Activated naive CD4-positive, alpha-beta T cell treated with anti-CD3 and anti-CD28 coated beads, Interleukin-2, amount 50 U/mL, for 24 hours (primary cell): ENCODE results near the gene MKNK1.

Source experiments
- H3K27ac Mint-ChIP-seq: one replicate; pipeline ENCODE4 v1.8.0; 2021; ENCODE audit warnings: mild to moderate bottlenecking, mixed read lengths
- H3K27me3 Mint-ChIP-seq: one replicate; pipeline ENCODE4 v1.8.0; 2021; ENCODE audit warnings: mixed read lengths
- H3K36me3 Mint-ChIP-seq: one replicate; pipeline ENCODE4 v1.8.0; 2021; ENCODE audit warnings: mixed read lengths
- H3K4me1 Mint-ChIP-seq: one replicate; pipeline ENCODE4 v1.8.0; 2021; ENCODE audit warnings: mixed read lengths
- H3K4me3 Mint-ChIP-seq: one replicate; pipeline ENCODE4 v1.8.0; 2021; ENCODE audit warnings: mild to moderate bottlenecking, mixed read lengths
- H3K9me3 Mint-ChIP-seq: one replicate; pipeline ENCODE4 v1.8.0; 2021; ENCODE audit warnings: mixed read lengths

The MKNK1 gene

GRCh38 chr1:46587069-46587468, 17.0 kb downstream of the MKNK1 start:
- Mint-ChIP-seq H3K4me3 (no peak overlapping the region), H3K27me3 (no peaks in the 10 kb centered on the region)

GRCh38 chr1:46585312-46585938, 18.6 kb downstream of the MKNK1 start:
- peaks cover 17% of the 10 kb centered on the region for H3K4me1 Mint-ChIP-seq
- H3K9me3 Mint-ChIP-seq, result no peaks in the 10 kb centered on the region
- H3K36me3 Mint-ChIP-seq, result peaks cover 13% of the 10 kb centered on the region
- no peak overlapping the region for H3K4me3 Mint-ChIP-seq
- no peaks in the 10 kb centered on the region for H3K27me3 Mint-ChIP-seq
- H3K27ac Mint-ChIP-seq, result no peak overlapping the region

More at GRCh38 chr1:46587069-46587468, 17.0 kb downstream of the MKNK1 start:
- peaks cover 18% of the 10 kb centered on the region for H3K36me3 Mint-ChIP-seq
- H3K27ac Mint-ChIP-seq, result no peak overlapping the region
- H3K9me3 Mint-ChIP-seq, result no peaks in the 10 kb centered on the region
- H3K4me1 Mint-ChIP-seq, result peaks cover 2% of the 10 kb centered on the region

GRCh38 chr1:46583494-46583893, 20.6 kb downstream of the MKNK1 start:
- Mint-ChIP-seq H3K36me3 (peaks cover 3% of the 10 kb centered on the region), H3K27me3 (no peaks in the 10 kb centered on the region), H3K9me3 (no peaks in the 10 kb centered on the region), H3K4me1 (peaks cover 17% of the 10 kb centered on the region), H3K27ac (no peak overlapping the region), H3K4me3 (no peak overlapping the region)

- no peak overlapping the region for H3K27ac Mint-ChIP-seq
- no peaks in the 10 kb centered on the region for H3K9me3 Mint-ChIP-seq
- H3K4me3 Mint-ChIP-seq, result no peak overlapping the region
- peaks cover 5% of the 10 kb centered on the region for H3K36me3 Mint-ChIP-seq
- H3K4me1 Mint-ChIP-seq, result peaks cover 17% of the 10 kb centered on the region
- H3K27me3 Mint-ChIP-seq, result no peaks in the 10 kb centered on the region
These were observed 21.1 kb downstream of the MKNK1 start for GRCh38 chr1:46582972-46583371.

- peaks cover 17% of the 10 kb centered on the region for H3K4me1 Mint-ChIP-seq
- no peak overlapping the region for H3K4me3 Mint-ChIP-seq
- H3K36me3 Mint-ChIP-seq, result peaks cover 5% of the 10 kb centered on the region
- H3K9me3 Mint-ChIP-seq, result no peaks in the 10 kb centered on the region
- H3K27ac Mint-ChIP-seq, result peak overlapping the region; percentile 52
- no peaks in the 10 kb centered on the region for H3K27me3 Mint-ChIP-seq
These were observed 22.2 kb downstream of the MKNK1 start for GRCh38 chr1:46581681-46582455.

- Mint-ChIP-seq H3K36me3 (peaks cover 5% of the 10 kb centered on the region), H3K4me3 (no peak overlapping the region), H3K27me3 (no peaks in the 10 kb centered on the region)
These were observed 23.7 kb downstream of the MKNK1 start for GRCh38 chr1:46580140-46580903.

GRCh38 chr1:46577671-46578070, 26.4 kb downstream of the MKNK1 start:
- Mint-ChIP-seq H3K36me3 (peaks cover 6% of the 10 kb centered on the region), H3K27me3 (no peaks in the 10 kb centered on the region), H3K4me1 (peaks cover 17% of the 10 kb centered on the region), H3K9me3 (no peaks in the 10 kb centered on the region), H3K4me3 (no peak overlapping the region), H3K27ac (no peak overlapping the region)

More at GRCh38 chr1:46580140-46580903, 23.7 kb downstream of the MKNK1 start:
- peaks cover 17% of the 10 kb centered on the region for H3K4me1 Mint-ChIP-seq
- no peak overlapping the region for H3K27ac Mint-ChIP-seq
- H3K9me3 Mint-ChIP-seq, result no peaks in the 10 kb centered on the region

- Mint-ChIP-seq H3K9me3 (no peaks in the 10 kb centered on the region), H3K27me3 (no peaks in the 10 kb centered on the region), H3K4me1 (peaks cover 11% of the 10 kb centered on the region), H3K4me3 (no peak overlapping the region), H3K36me3 (peaks cover 6% of the 10 kb centered on the region), H3K27ac (no peak overlapping the region)
These were observed 27.5 kb downstream of the MKNK1 start for GRCh38 chr1:46576596-46576995.

- no peak overlapping the region for H3K27ac Mint-ChIP-seq
- peaks cover 6% of the 10 kb centered on the region for H3K36me3 Mint-ChIP-seq
- peaks cover 4% of the 10 kb centered on the region for H3K4me1 Mint-ChIP-seq
- H3K27me3 Mint-ChIP-seq, result no peaks in the 10 kb centered on the region
- H3K9me3 Mint-ChIP-seq, result no peaks in the 10 kb centered on the region
- H3K4me3 Mint-ChIP-seq, result no peak overlapping the region
These were observed 28.3 kb downstream of the MKNK1 start for GRCh38 chr1:46575778-46576177.

GRCh38 chr1:46575300-46575699, 28.8 kb downstream of the MKNK1 start:
- Mint-ChIP-seq H3K4me1 (no peaks in the 10 kb centered on the region), H3K27ac (no peak overlapping the region), H3K9me3 (no peaks in the 10 kb centered on the region), H3K27me3 (no peaks in the 10 kb centered on the region), H3K4me3 (no peak overlapping the region), H3K36me3 (peaks cover 5% of the 10 kb centered on the region)

- Mint-ChIP-seq H3K9me3 (no peaks in the 10 kb centered on the region), H3K4me1 (no peaks in the 10 kb centered on the region), H3K27me3 (no peaks in the 10 kb centered on the region), H3K27ac (no peak overlapping the region), H3K4me3 (no peak overlapping the region), H3K36me3 (peaks cover 8% of the 10 kb centered on the region)
These were observed 32.3 kb downstream of the MKNK1 start for GRCh38 chr1:46571691-46572225.

- Mint-ChIP-seq H3K27ac (no peak overlapping the region), H3K36me3 (peaks cover 12% of the 10 kb centered on the region), H3K4me1 (no peaks in the 10 kb centered on the region), H3K9me3 (no peaks in the 10 kb centered on the region), H3K4me3 (no peak overlapping the region), H3K27me3 (no peaks in the 10 kb centered on the region)
These were observed 34.0 kb downstream of the MKNK1 start for GRCh38 chr1:46569884-46570725.

- H3K4me1 Mint-ChIP-seq, result no peaks in the 10 kb centered on the region
- no peak overlapping the region for H3K4me3 Mint-ChIP-seq
- no peak overlapping the region for H3K27ac Mint-ChIP-seq
- peaks cover 16% of the 10 kb centered on the region for H3K36me3 Mint-ChIP-seq
- H3K9me3 Mint-ChIP-seq, result no peaks in the 10 kb centered on the region
- H3K27me3 Mint-ChIP-seq, result no peaks in the 10 kb centered on the region
These were observed 35.0 kb downstream of the MKNK1 start for GRCh38 chr1:46569116-46569515.

- no peaks in the 10 kb centered on the region for H3K4me1 Mint-ChIP-seq
- H3K9me3 Mint-ChIP-seq, result no peaks in the 10 kb centered on the region
- H3K36me3 Mint-ChIP-seq, result peaks cover 15% of the 10 kb centered on the region
- H3K27ac Mint-ChIP-seq, result no peak overlapping the region
- H3K27me3 Mint-ChIP-seq, result no peaks in the 10 kb centered on the region
- H3K4me3 Mint-ChIP-seq, result no peak overlapping the region
These were observed 35.6 kb downstream of the MKNK1 start for GRCh38 chr1:46568461-46568891.

GRCh38 chr1:46563341-46563740, 40.7 kb downstream of the MKNK1 start:
- H3K4me1 Mint-ChIP-seq, result no peaks in the 10 kb centered on the region
- peaks cover 16% of the 10 kb centered on the region for H3K36me3 Mint-ChIP-seq
- H3K9me3 Mint-ChIP-seq, result no peaks in the 10 kb centered on the region
- H3K27me3 Mint-ChIP-seq, result no peaks in the 10 kb centered on the region
- no peak overlapping the region for H3K27ac Mint-ChIP-seq
- no peak overlapping the region for H3K4me3 Mint-ChIP-seq
